ENCODE data around the gene CLP1. TPM values are rescaled to one million over a fixed set of nuclear protein-coding genes. Genes with fewer than 3 reads are reported as not detected.
A peak's percentile ranks its signal among the peaks of the same experiment; 100 is the strongest.
"Not testable (repeated sequence)": the region's sequence is repeated elsewhere in the genome, so short reads cannot be mapped to it uniquely, and the experiment has no call there.

Gene CLP1
- total and polyA plus RNA-seq, 2 experiments from 2014 or later = 16.4 to 21.0 TPM

DNA sequence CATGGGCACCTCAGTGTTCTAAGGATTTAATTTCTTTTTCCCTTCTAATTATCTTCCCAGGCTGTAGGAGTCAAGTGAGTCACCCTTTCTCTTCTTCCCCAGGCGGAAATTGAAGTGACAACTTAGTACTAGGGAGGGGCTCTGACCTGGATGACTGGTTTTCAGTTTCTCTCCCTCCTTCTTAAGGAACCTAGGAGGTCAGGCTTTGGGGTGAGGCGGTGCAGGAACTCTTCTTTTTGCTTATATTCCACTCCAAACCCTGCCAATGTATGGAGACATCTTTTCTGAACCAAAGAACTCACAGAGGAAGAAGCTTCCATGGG lies 23.0 kb downstream of the CLP1 start:
- Histone ChIP-seq H3K36me3 (ENCODE audit: low read depth) (peaks cover 24% of the 10 kb centered on the region), H3F3A (ENCODE audit: insufficient read depth) (peaks cover 6% of the 10 kb centered on the region; the same call in 1 of the 2 replicates), H2AFZ (no peak overlapping the region), H3K4me3 (no peak overlapping the region), H3K79me2 (ENCODE audit: insufficient read depth) (peaks cover 100% of the 10 kb centered on the region), H4K20me1 (ENCODE audit: insufficient read depth) (no peaks in the 10 kb centered on the region), H3K27me3 (replicated peaks; ENCODE audit: insufficient read depth) (no peaks in the 10 kb centered on the region), H3K9ac (no peak overlapping the region; the same call in 1 of the 2 replicates), H3K9me3 (ENCODE audit: low read depth) (no peaks in the 10 kb centered on the region), H3K4me2 (ENCODE audit: unreplicated experiment) (no peak overlapping the region), H3K9me2 (ENCODE audit: insufficient read depth) (no peaks in the 10 kb centered on the region), H3K4me1 (ENCODE audit: insufficient read depth) (peaks cover 18% of the 10 kb centered on the region), H3K27ac (peak overlapping the region; percentile 34; the same call in 1 of the 2 replicates)
- in situ Hi-C loops (cut with MboI) = no loop called here
- peak; percentile 70 for DNase-seq
- TF ChIP-seq EZH2 (IDR thresholded peaks at IDR 0.05; ENCODE audit: insufficient read depth, poor library complexity, severe bottlenecking) (no peak), EZH2phosphoT487 (IDR thresholded peaks at IDR 0.05; ENCODE audit: insufficient read depth, low read depth) (no peak)
- WGBS, 2 experiments (ENCODE audit: low coverage in 1 of 2, low lambda C conversion rate in 2 of 2, missing lambda C conversion rate in 2 of 2) = 50 to 55% methylated on average over 2 of the region's 2 CpGs

DNA sequence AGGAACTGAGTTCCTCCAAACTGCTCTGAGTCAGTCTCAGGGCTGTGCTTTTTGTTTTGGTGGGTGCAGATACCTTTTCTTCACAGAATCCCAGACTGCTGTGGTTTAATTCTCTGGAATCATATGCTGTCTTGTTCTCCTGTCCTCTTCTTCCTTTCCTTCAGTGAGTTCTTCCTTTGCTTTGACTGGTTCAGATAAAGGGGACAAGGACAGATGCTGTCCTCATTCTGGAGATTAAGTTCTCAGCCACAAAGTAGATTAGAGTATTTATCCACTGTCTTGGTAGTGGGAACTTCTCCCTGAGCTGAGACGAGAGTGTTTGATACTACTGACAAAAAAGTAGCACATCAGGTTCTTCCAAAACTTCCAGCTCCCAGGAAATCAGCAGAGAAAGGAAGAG lies 23.6 kb downstream of the CLP1 start:
- H3F3A ChIP-seq (ENCODE audit: insufficient read depth) = peaks cover 6% of the 10 kb centered on the region; the same call in 1 of the 2 replicates
- H4K20me1 ChIP-seq (ENCODE audit: insufficient read depth) = no peaks in the 10 kb centered on the region
- H3K9ac ChIP-seq = no peak overlapping the region
- H3K4me2 ChIP-seq (ENCODE audit: unreplicated experiment) = no peak overlapping the region
- no peak for TF ChIP-seq EZH2 (IDR thresholded peaks at IDR 0.05; ENCODE audit: insufficient read depth, poor library complexity, severe bottlenecking)
- TF ChIP-seq EZH2phosphoT487 (IDR thresholded peaks at IDR 0.05; ENCODE audit: insufficient read depth, low read depth) = no peak
- H3K27ac ChIP-seq = no peak overlapping the region
- no peak overlapping the region for H3K4me3 ChIP-seq
- in situ Hi-C loops (cut with MboI) = no loop called here
- DNase-seq = no peak
- no peak overlapping the region for H2AFZ ChIP-seq
- H3K27me3 ChIP-seq (replicated peaks; ENCODE audit: insufficient read depth) = no peaks in the 10 kb centered on the region
- peaks cover 100% of the 10 kb centered on the region for H3K79me2 ChIP-seq (ENCODE audit: insufficient read depth)
- WGBS, 2 experiments (ENCODE audit: low coverage in 1 of 2, low lambda C conversion rate in 2 of 2, missing lambda C conversion rate in 2 of 2) = 61 to 63% methylated on average over 1 of the region's 1 CpG
- H3K36me3 ChIP-seq (ENCODE audit: low read depth) = peaks cover 24% of the 10 kb centered on the region
- no peaks in the 10 kb centered on the region for H3K9me2 ChIP-seq (ENCODE audit: insufficient read depth)
- peaks cover 18% of the 10 kb centered on the region for H3K4me1 ChIP-seq (ENCODE audit: insufficient read depth)
- H3K9me3 ChIP-seq (ENCODE audit: low read depth) = no peaks in the 10 kb centered on the region

DNA sequence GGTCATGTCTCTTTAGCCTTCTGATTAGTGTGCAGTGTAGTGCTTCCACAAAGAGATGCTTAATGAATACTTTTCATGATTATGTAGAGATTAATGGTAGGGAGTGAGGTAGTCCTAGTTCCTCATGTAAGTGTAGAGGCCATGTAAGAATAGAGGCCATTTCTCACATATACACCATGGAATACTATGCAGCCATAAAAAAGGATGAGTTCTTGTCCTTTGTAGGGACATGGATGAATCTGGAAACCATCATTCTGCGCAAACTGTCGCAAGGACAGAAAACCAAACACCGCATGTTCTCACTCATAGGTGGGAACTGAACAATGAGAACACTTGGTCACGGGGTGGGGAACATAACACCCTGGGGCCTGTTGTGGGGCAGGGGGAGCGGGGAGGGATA lies 32.9 kb downstream of the CLP1 start:
- in situ Hi-C loops (cut with MboI); H3F3A ChIP-seq (ENCODE audit: insufficient read depth); H3K27me3 ChIP-seq (replicated peaks; ENCODE audit: insufficient read depth); H3K9ac ChIP-seq; H3K9me3 ChIP-seq (ENCODE audit: low read depth); H2AFZ ChIP-seq; H3K4me3 ChIP-seq; H4K20me1 ChIP-seq (ENCODE audit: insufficient read depth); DNase-seq; H3K4me1 ChIP-seq (ENCODE audit: insufficient read depth); H3K4me2 ChIP-seq (ENCODE audit: unreplicated experiment); H3K27ac ChIP-seq; H3K9me2 ChIP-seq (ENCODE audit: insufficient read depth): not testable (repeated sequence)
- H3K79me2 ChIP-seq (ENCODE audit: insufficient read depth) = peaks cover 58% of the 10 kb centered on the region
- 99% methylated on average over 4 to 5 of the region's 5 CpGs for WGBS, 2 experiments (ENCODE audit: low coverage in 1 of 2, low lambda C conversion rate in 2 of 2, missing lambda C conversion rate in 2 of 2)
- H3K36me3 ChIP-seq (ENCODE audit: low read depth) = peaks cover 80% of the 10 kb centered on the region

GRCh38 chr11:57698843-57699365 lies 41.3 kb downstream of the CLP1 start:
- no peak for DNase-seq
- in situ Hi-C loops (cut with MboI) = no loop called here
- H3K36me3 ChIP-seq (ENCODE audit: low read depth) = peaks cover 71% of the 10 kb centered on the region
- H3K4me3 ChIP-seq = no peak overlapping the region
- no peaks in the 10 kb centered on the region for H4K20me1 ChIP-seq (ENCODE audit: insufficient read depth)
- H3K9me2 ChIP-seq (ENCODE audit: insufficient read depth) = no peaks in the 10 kb centered on the region
- H3K79me2 ChIP-seq (ENCODE audit: insufficient read depth) = peaks cover 4% of the 10 kb centered on the region; the same call in 1 of the 2 replicates
- 82 to 89% methylated on average over 13 to 18 of the region's 18 CpGs for WGBS, 2 experiments (ENCODE audit: low coverage in 1 of 2, low lambda C conversion rate in 2 of 2, missing lambda C conversion rate in 2 of 2)
- no peak overlapping the region for H3K4me2 ChIP-seq (ENCODE audit: unreplicated experiment)
- H3F3A ChIP-seq (ENCODE audit: insufficient read depth) = peaks cover 25% of the 10 kb centered on the region
- TF ChIP-seq EZH2phosphoT487 (IDR thresholded peaks at IDR 0.05; ENCODE audit: insufficient read depth, low read depth) (no peak), EZH2 (IDR thresholded peaks at IDR 0.05; ENCODE audit: insufficient read depth, poor library complexity, severe bottlenecking) (no peak)
- H3K4me1 ChIP-seq (ENCODE audit: insufficient read depth) = no peaks in the 10 kb centered on the region
- no peak overlapping the region for H2AFZ ChIP-seq
- H3K9me3 ChIP-seq (ENCODE audit: low read depth) = no peaks in the 10 kb centered on the region
- H3K9ac ChIP-seq = no peak overlapping the region
- no peaks in the 10 kb centered on the region for H3K27me3 ChIP-seq (replicated peaks; ENCODE audit: insufficient read depth)
- no peak overlapping the region for H3K27ac ChIP-seq

- H3K4me3 ChIP-seq = no peak overlapping the region
- no peak overlapping the region for H3K4me2 ChIP-seq (ENCODE audit: unreplicated experiment)
- H3K27me3 ChIP-seq (replicated peaks; ENCODE audit: insufficient read depth) = no peaks in the 10 kb centered on the region
- in situ Hi-C loops (cut with MboI) = no loop called here
- 76 to 78% methylated on average over 10 of the region's 10 CpGs for WGBS, 2 experiments (ENCODE audit: low coverage in 1 of 2, low lambda C conversion rate in 2 of 2, missing lambda C conversion rate in 2 of 2)
- no peaks in the 10 kb centered on the region for H4K20me1 ChIP-seq (ENCODE audit: insufficient read depth)
- no peak for DNase-seq
- peaks cover 33% of the 10 kb centered on the region for H3F3A ChIP-seq (ENCODE audit: insufficient read depth)
- no peaks in the 10 kb centered on the region for H3K4me1 ChIP-seq (ENCODE audit: insufficient read depth)
- no peak overlapping the region for H3K9ac ChIP-seq
- TF ChIP-seq EZH2 (IDR thresholded peaks at IDR 0.05; ENCODE audit: insufficient read depth, poor library complexity, severe bottlenecking) (no peak), EZH2phosphoT487 (IDR thresholded peaks at IDR 0.05; ENCODE audit: insufficient read depth, low read depth) (no peak)
- H3K27ac ChIP-seq = no peak overlapping the region
- peaks cover 7% of the 10 kb centered on the region for H3K79me2 ChIP-seq (ENCODE audit: insufficient read depth)
- H3K36me3 ChIP-seq (ENCODE audit: low read depth) = peaks cover 66% of the 10 kb centered on the region
- H3K9me2 ChIP-seq (ENCODE audit: insufficient read depth) = no peaks in the 10 kb centered on the region
- no peak overlapping the region for H2AFZ ChIP-seq
- no peaks in the 10 kb centered on the region for H3K9me3 ChIP-seq (ENCODE audit: low read depth)
Observed at GRCh38 chr11:57699813-57700212, 42.3 kb downstream of the CLP1 start.
